WI38 (cell line): Measurements from ENCODE around the gene SLC6A12.

Experiments
- H3K4me3 ChIP-seq: 2 replicates; pipeline ENCODE4 v1.5.1; 2011; ENCODE audit warnings: low read depth, mild to moderate bottlenecking, control low read depth, low read length
- CTCF ChIP-seq: IDR thresholded peaks from 2 replicates; pipeline ENCODE4 v1.5.1; 2012; ENCODE audit warnings: low read depth, mild to moderate bottlenecking, control low read depth, low read length

SLC6A12 gene

DNA sequence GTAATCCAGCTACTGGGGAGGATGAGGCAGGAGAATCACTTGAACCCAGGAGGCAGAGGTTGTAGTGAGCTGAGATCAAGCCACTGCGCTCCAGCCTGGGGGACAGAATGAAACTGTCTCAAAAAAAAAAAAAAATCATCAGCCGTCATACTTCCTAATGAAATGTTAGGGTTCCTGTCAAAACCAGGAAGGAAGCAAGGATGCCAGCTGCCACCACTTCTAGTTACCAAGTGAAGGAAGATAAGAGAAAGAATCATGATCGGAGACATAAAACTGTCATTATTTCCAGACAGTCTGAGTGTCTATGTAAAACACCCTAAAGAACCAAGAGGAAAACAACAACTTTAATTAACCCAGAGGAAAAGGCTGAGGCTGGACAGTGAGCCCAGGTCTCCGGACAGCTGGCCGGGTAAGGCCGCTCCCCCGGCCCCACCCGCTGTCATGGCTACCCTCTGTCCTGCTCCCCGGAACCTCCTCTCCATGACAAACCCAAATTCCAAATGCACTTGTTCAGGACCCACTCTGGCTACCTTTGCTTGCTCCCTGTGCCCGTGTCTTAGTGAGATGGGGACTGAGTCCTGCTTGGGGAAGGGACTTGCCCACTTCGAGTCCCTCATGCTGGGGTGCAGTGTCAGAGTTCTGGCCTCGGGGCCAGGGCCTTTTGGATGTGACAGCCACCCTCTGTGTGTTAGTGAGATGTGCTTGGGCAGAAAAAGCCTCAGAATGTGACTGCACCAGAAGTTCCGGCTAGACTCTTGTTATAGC is 29.0 kb downstream of the SLC6A12 start:
- H3K4me3 ChIP-seq = no peak overlapping the region
- TF ChIP-seq CTCF = no peak

DNA sequence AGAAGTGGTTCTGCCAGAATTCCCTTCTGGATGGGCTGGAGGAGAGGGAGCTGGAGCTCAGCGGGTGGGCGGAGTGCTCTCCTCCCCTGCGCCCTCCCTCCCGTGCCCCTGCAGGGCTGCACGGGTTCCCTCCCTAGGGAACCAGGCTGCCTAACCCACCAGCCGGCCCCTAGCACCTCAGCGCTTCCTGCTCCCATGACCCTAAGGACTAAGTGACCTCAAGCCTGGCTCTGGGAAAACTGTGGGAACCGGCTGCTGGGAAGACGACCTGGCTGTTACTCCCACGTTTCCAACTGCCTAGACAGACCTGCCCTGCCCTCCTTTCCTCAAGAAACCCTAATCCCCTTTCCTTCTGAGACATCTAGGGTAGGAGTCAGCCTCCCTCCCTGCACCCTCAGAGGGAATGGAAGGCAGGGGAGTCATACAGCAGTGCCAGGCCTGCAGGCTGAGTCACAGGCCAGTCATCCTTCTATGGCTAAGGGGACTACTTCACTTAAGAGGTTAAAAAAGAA is 31.5 kb downstream of the SLC6A12 start:
- TF ChIP-seq CTCF = no peak
- no peak overlapping the region for H3K4me3 ChIP-seq

GRCh38 chr12:181921-182320 is 32.0 kb downstream of the SLC6A12 start:
- no peak overlapping the region for H3K4me3 ChIP-seq
- TF ChIP-seq CTCF = no peak

DNA sequence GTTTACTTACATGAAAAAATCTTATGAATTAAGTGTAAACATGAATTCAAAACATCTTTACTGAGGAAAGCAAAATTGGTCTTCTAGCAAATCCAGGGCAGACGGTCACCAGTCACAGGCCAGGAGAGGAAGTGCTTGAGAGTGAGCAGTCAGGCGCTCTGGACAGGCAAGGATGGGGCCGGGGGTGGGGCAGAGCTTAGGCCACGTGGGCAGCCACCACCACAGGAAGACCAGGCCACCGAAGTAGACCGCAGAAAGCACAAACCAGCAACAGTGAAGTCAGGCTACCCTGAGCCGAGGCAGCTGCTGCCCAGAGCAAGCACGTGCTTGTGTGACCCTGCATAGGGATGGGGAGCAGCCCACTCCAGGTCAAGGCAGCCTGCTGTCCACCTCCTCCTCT is 33.5 kb downstream of the SLC6A12 start:
- no peak for TF ChIP-seq CTCF
- no peak overlapping the region for H3K4me3 ChIP-seq

- no peak overlapping the region for H3K4me3 ChIP-seq
- no peak for TF ChIP-seq CTCF
These were observed 34.1 kb downstream of the SLC6A12 start for GRCh38 chr12:179885-180284.

DNA sequence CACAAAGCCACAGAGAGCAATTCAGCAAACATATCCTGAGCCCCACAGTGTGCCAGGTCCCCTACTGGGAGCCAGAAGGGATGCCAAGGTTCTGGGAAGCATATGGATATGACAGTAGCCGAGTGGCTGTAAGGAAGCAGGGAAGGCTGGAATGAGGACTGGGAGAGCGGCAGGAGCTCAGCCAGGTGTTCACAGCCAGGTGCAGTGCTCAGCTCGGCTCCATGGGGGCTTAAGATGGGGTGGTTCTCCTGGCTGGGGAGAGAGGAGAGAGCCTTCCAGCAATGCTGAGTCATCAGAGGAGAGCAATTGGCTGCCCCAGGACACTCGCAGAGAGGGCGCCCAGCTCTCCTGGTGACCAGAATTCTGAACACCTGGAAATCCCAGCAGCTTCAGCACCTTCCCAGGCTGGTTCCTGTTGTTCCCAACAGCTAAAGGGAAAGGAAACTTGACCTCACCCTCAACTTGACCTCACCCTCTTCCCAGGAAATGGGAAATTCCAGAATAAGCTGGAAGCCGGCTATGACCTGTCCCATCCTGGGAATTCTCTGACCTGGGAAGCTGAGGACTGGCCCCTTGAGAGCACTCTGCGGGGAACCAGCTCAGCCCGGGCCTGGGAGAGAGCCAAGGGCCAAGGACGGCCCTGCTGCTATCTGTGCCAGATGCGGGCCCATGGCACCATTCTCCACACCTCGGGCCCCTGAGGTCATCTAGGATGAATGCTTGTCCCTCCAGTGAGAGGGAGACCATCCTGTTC is 34.6 kb downstream of the SLC6A12 start:
- H3K4me3 ChIP-seq = no peak overlapping the region
- no peak for TF ChIP-seq CTCF

GRCh38 chr12:178829-179109 is 35.2 kb downstream of the SLC6A12 start:
- H3K4me3 ChIP-seq = no peak overlapping the region
- no peak for TF ChIP-seq CTCF
